Activated CD8-positive, alpha-beta memory T cell treated with anti-CD3 and anti-CD28 coated beads for 24 hours (primary cell): ENCODE results near the gene PAM.

Experiments used
- DNase-seq: peaks from one replicate; pipeline ENCODE4 v3.0.0-alpha.2; 2020

Gene PAM

DNA sequence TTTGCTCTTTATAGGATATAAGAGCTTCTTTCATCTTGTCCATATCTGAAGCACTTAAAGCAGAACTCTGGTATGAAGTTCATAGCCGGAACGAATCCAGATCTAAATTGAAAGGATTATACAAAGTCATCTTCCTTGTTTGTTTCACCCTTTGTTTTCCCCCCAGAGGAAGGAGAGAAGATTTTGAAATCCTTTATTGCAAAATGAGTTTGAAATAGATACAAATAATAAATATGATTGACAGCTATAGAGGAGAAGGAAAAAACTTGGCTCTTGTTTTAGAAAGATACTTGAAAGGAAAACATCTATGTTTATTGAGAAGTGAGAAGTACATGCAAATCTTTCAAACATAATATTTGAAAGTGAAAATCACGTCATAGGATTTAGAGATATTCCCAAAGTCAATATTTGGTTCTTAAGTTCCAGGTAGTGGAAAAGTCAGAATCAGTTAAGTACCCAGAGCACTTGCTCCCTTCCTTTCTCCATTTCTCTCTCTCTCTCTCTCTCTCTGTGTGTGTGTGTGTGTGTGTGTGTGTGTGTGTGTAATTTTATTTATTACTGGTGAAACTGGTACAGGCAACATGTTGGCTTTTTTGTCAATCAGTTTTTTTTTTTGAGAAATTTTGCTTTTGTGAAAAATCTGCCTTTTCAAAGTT, 27.2 kb downstream of the PAM start:
- no peak for DNase-seq

DNA sequence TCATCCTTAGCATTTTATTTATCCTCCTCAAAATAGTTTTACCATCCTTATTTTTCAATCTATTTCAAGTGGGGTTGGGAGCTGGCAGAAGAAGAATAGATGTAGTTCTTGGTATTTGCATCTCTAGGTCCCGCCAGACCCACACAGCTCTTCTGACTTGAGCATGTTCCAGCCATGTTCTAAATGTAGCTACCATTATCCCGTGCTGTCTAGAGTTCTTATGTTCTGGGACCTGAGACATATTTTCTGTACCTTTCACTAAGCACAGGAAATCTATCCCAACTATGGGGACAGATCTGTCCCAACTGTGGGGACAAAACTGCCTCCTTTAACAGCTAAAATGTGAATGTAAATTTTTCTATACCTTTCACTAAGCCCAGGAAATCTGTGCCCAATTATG, 32.0 kb downstream of the PAM start:
- no peak for DNase-seq

DNA sequence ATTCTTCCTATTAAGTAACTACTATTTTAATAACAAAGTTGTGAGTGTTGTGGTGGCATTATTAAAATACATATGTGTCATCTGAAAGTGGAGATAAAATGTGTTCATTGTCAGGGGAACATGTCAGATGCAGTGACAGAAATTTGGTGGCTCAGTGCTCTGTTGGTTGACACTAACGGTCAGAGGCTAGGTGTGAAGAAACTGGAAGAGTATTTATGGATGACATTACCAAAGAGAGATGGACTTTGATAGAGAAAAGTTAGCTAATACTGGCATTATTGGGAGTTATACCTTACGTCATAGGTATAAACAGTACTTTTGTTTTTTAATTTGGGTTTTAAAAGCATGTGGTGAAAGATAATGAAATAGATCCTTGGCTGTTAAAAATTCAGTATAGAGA, 33.7 kb downstream of the PAM start:
- DNase-seq: no peak

DNA sequence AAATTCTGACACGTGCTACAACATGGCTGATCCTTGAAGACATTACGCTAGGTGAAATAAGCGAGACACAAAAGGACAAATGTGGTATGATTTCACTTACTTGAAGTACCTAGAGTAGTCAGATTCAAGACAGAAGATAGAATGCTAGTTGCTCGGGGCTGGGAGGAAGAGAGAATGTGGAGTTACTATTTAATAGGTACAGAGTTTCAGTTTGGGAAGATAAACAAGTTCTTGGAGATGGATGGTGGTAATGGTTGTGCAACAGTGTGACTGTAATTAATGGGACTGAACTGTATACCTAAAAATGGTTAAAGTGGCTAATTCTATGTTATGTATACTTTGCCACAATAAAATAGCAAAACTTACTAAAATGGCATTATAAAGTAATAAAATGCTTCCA, 34.4 kb downstream of the PAM start:
- no peak for DNase-seq

DNA sequence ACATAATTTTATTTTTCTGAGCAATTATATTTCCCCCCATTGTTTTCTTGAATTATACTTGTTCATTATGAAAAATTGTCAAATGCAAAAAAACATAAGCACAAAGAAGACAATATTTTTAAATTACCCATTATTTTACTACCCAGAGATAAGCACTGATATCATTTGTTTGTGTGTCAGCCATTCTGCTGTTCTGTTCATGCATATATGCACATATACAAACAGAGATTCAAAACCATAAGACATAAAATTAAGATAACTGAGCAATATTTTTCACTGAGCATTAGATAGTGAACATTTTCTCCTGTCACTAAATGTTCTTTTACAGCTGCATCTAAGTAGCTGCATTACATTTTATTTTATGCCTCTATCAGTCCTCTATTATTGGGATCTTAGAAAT, 35.6 kb downstream of the PAM start:
- no peak for DNase-seq

DNA sequence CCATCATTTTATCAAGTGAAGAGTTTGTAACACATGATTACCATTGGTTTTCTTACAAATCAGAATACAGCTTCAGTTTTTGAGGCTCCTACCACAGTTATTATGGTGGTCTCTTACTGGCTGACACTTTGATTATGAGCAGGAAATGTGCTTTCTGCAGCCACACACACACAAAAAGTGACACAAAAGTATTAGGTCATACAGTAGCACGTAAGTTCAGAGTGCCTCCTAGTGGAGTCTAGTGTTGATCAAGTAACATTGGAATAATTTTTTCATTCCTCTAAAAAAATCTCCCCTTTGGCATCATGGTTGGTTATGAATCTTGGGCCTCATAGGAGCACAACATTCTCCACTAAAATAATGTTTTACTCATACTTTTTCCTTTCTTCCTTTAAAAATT, 37.6 kb downstream of the PAM start:
- DNase-seq: no peak

DNA sequence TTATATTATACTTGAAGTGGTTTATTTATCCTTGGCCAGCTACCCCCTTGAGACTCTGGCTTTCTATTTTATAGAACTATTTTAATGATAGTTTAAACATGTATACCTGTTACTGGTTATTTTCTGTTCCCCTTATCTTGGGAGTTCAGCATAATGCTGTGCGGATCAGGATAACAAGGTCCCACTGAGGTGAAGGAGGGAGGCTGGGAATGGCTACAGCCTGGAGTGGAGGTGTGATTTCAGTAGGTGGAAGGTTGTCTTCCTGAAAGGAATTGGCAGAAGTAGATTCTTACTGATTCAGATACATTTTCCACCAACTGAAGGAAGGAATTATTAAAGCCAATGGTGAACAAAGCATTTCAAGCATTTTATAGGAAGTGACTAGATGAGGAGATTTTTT, 38.9 kb downstream of the PAM start:
- no peak for DNase-seq

DNA sequence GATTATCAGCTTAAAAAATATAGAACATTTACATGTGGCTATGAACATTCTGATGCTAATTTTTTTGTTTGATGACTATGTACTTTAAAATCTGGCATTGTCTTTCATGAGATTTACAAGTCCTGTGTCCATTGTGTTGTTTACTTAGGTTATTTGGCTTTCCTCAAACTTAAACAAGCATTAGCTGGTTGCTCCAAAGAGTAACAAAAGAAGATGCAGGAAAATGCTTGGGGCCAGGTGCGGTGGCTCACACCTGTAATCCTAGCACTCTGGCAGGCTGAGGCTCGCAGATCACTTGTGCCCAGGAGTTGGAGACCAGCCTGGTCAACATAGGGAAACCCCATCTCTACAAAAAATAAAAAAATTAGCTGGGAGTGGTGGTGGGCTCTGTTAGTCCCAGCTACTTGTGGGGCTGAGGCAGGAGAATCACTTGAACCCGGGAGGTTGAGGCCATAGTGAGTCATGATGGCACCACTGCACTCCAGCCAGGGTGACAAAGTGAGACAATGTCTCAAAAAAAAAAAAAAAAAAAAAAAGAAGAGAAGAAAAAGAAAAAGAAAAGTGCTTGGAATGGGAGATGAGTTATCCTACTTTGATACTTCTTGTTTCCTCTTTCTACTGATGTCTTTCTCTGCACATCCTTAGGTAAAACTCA, 39.7 kb downstream of the PAM start:
- no peak for DNase-seq

DNA sequence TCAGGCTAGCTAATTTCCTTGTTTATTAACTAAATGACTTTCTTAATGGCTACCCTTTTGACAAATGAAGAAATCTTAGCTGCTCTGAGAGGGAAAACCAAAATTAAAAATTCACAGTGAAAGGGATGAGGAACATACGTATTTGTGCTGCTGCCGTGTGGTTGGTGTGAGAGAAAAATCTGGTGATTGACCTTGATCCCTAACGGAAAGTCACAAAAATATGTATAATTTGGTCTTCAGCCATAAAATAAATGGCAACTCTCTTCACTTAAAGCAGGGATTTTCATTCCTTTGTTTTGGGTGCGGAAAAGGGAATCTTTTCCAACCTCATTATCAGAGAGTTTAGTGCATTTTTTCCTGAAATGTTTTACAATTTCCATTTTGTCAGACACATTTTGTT, 40.4 kb downstream of the PAM start:
- no peak for DNase-seq

DNA sequence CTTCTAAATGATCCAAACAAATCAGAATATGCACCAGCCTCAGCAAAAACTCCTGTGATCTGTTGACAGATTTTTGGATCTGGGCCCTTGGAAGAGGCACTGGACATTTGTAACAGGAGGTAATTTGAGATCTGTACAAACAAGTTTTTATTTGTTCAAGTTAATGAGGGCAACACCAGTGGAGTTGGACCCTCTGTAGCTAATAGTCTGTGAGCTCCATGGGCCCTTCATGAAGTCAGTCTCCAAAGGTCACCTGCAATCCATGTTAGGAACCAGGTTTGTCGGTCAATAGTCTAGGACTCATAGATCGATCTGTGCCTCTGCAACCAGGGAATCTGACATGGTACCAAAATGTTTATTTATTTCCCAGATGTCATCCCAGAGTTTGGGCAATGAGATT, 40.9 kb downstream of the PAM start:
- DNase-seq: no peak

DNA sequence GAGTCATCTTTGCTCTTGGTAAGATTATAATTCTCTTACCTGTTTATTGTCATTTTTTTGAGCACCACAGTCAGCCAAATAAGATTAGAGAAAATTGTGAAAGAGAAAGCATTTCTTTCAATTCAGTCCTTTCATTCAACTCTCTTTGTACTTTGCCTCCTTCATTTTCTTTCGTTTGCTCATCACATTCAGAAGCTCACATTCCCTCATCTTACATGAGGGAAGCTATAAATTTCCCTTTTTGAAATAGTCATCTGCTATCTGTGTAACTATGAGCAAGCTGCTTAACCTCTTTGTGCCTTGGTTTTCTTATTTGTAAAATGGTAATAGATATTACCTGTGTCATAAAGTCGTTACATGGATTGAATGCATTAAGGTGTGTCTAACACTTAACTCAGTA, 41.4 kb downstream of the PAM start:
- no peak for DNase-seq

DNA sequence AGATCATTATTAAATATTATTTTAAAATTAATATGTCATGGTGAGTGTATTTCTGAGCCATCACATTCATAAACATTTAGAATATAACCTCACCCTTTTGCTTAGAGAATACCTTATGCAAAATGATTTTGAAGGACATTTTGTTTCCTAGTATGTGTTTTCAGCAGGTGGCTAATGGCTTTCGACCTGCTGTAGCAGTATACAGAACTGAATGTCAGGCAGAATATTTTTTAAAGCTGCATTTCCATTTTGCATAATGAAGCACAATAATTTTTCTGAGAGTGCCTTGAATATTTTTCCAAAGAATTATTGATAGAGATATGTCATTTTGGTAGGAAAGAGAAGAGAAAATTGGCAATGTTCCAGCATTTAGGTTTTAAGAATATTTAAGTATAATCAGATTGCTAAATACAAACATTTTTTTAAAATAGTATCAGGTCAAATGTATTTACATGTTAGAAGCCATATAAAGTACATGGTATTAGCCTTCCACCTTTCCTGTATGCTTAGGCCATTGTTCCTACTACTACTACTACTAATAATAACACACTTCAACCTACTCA, 42.3 kb downstream of the PAM start:
- DNase-seq: no peak

DNA sequence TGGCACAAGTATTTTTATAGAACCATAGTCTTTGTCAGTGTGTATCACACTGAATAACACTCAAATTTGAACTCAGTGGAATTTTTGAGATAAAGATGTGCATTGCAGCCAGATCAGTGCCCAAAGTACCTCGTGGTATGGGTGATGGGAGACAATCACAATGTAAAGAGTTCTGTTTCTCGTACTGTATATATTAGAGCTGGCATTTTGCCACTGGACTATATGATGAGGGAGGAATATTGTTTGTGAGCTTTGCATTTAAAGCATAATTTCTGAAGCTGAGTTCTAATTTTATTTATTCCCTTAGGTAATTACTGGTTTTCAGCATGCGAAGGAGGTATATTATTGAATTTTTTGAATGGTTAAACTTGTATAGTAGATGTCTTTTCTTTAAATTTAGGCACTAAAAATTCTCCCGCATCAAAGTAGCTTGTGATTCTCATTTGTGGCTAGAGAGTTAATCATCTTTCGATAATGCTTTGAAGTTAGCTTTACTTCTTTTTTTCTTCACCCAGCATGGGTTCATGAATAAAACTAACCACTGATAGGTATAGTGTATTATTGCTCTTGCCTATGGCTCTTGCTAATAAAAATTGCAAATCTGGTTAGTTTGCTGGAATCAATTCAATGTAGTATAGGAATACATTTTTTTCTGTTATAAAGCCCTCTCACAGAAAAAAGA, 43.1 kb downstream of the PAM start:
- no peak for DNase-seq

DNA sequence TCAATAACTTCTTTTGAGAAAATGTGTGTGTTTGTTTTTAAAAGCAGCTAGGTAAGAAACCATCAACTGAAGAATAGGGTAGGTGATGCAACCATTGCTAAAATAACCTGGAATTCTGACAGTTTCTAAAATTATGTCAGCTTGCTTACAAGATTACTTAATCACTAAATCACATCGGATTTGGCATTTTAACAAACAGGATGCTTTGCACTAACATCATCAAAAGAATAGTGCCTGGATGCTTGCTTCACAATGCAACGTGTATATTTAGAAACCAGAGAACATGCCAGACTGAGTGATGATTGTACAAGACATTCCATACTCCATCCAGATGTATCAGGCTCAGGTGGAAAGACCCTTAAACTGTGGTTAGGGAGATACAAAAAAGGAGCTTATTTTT, 43.9 kb downstream of the PAM start:
- DNase-seq: no peak

DNA sequence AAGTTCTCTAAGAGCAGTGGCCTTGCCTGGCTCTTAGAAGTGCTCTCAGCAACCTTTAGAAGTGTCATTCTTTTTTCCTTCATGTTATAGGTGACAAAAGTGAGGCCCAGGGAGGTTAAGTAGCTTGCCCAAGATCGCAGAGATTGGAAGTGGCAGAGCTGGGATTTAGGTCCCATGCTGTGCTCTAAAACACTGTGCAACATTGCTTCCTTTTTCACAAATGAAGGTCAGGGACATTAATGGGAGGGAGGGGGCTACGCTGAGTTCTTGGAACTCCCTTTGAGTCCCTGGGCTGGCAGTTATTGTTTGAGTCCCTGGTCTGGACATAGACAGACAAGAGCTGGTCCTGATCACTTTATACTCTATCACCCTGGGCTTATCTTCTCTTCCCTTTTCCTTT, 45.3 kb downstream of the PAM start:
- DNase-seq: no peak

DNA sequence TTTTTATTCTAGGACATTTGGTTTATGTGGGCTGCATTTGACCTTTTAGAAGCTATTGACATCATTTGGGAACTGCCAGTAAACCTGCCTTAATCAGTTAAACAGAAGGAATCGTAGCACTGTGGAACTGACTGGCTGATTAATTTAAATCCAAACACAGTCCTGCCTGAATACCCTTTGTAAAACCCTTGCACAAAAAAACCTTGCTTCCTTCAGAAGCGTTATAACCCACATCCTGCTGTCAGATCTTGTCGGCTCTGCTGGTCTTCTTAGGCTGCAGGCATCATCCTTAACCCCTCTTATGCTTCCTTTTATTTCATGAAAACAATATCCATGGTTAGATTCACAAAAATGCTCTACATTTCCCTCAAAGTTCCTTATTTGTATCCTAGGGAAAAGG, 46.3 kb downstream of the PAM start:
- no peak for DNase-seq

DNA sequence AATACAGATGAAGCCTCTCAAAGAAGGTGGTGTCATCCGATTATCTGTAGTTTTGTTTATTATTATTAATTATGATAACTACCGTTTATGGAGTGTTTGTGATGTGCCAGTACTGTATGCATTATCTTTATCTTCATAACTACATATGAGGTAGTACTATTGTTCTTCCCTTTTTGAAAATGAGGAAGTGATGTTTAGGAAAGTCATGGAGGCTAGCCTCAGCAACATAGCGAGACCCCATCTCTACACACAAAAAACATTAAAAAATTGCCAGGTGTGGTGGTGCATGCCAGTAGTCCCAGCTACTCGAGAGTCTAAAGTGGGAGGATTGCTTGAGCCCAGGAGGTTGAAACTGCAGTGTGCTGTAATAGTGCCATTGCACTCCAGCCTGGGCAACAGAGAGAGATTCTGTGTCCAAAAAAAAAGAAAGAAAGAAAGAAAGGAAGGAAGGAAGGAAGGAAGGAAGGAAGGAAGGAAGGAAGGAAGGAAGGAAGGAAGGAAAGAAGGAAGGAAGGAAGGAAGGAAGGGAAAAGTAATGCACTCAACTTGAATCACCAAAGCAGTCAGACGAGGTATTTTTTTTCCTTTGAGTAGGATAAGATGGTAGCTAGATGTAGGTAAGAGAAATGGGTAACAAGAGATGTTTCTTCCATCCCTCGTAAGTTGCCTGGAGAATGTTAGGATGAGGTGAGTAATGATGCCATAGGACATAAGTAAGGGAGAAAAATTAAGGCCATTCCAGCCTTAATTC, 47.8 kb downstream of the PAM start:
- DNase-seq: no peak

DNA sequence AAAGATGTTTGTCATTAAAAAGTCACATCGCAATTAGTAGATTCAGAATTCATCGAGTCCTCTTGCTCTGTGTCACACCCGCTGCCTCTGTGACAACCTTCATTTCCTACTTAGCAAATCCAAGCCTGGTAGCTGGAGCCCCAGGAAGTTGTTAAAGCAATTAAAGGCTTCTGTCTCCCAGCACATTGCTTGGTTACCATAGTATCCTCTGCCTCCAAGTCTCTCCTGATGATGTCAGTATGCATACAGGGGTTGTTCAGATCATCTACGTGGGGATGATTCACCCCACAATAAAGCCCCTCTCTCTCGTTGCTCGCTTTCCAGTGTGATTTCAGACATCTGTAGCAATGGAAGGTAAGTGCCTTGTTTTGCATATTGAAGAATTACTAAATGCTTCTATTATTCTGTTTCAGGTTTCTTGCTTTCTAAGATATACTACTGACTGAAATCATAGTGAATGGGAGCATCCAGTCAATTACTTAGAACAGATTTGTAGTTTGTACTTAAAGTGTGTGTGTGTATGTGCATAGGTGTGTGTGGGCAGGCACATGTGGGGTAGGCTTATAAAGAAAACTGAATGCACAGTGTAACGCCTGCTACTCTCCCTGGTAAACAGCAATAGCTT, 52.9 kb downstream of the PAM start:
- DNase-seq: no peak

DNA sequence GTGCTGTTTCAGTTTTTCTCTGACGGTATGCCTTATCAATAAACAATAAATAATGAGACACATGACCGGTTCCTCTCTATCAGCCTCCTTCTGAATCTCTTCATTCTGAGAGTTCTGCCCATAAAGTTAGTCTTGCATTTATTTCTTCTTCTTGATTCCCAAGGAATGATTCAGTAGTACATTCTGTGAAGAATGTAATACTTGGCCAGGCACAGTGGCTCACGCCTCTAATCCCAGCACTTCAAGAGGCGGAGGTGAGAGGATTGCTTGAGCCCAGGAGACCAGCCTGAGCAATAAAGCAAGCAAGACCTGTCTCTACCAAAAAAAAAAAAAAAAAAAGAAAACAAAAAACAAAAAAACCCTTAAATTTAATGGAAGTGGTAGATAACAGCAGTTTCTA, 53.9 kb downstream of the PAM start:
- DNase-seq: no peak

DNA sequence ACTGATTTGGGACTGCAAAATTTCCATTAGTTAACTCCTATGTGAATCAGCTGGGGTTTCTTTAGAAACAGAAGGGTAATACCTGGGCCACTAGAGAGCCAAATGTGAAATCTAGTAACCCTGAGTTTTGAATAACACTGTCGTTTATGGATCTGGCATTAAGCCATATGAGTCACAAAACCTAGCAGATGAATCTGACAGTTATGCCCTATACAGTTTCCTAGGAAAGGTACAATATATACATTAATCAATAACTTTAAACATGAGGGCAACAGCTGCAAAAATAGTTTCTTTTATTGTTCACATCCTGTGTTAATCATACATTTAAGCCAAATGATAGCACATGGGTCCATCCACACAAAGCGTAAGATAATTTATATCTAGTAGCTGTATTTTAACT, 56.9 kb downstream of the PAM start:
- no peak for DNase-seq

DNA sequence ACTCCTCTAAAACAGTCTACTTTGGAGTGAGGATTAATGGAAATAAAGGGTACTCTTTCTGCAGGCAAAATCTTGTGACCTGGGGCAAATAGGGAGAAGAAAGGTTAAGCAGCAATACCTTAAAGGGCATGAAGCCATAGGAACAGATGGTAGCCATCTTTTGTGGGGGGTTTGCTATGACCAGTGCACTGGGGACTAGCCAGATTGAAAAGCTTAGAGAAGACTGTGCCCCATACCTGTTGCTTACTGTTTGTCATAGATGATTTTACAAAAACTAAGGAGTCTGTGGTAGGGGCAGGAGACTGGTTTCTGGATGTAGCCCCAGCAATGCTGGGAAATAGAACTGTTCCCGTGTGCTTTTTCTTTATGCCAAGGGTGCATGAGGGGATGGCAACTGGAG, 58.6 kb downstream of the PAM start:
- no peak for DNase-seq

DNA sequence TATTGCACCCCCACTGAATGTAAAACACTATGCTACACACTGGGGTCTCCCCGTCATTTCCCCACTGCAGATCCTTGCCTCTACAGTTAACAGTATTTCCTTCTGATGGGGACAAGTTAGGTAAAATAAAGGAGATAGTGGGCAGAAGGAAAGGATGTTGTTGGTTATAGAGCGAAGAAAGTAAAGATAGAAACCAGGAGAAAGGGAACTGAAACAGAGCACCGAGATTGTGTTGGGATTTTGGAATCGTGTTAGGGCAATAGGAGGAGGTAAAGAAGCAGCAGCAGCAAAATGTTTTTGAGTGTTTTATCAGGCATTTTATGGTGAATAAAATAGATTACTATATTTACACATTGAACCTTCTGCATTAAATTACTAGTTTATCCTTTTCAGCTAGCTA, 60.0 kb downstream of the PAM start:
- DNase-seq: no peak
